OCI-LY3 (cell line): Measurements from ENCODE around the gene MRPS11.

Source experiments
- H2AFZ ChIP-seq: fragments of 200-600, 300-600 bp; shearing (Covaris generic); 2 replicates; pipeline ENCODE4 v1.6.0; 2014; ENCODE audit warnings: antibody characterized with exemption, low read depth, low read length
- H3K27ac ChIP-seq: fragments of 200-600, 300-600 bp; sonication (generic); 2 replicates; pipeline ENCODE4 v1.5.1; 2014; ENCODE audit warnings: mild to moderate bottlenecking, low read length, moderate library complexity, mixed read lengths
- H3K27me3 ChIP-seq: fragments of 200-600, 300-600 bp; sonication (generic); 2 replicates; pipeline ENCODE4 v1.6.1; 2014; ENCODE audit warnings: low read depth, low read length, mixed read lengths
- H3K36me3 ChIP-seq: fragments of 200-600, 300-600 bp; sonication (generic); replicated peaks from 2 replicates; pipeline ENCODE3; 2014; ENCODE audit warnings: low read depth, low read length, mixed read lengths
- H3K4me1 ChIP-seq: fragments of 300-600, 200-600 bp; sonication (generic); 2 replicates; pipeline ENCODE4 v1.6.1; 2014; ENCODE audit warnings: low read length, mixed read lengths
- H3K4me2 ChIP-seq: fragments of 200-600, 300-600 bp; sonication (generic); 2 replicates; pipeline ENCODE4 v1.6.1; 2014; ENCODE audit warnings: low read length, mixed read lengths
- H3K4me3 ChIP-seq: fragments of 300-600, 200-600 bp; sonication (generic); 2 replicates; pipeline ENCODE4 v1.5.1; 2014; ENCODE audit warnings: antibody characterized with exemption, mild to moderate bottlenecking, low read length, moderate library complexity
- H3K79me2 ChIP-seq: fragments of 300-600, 200-600 bp; shearing (Covaris generic); 2 replicates; pipeline ENCODE4 v1.6.1; 2014; ENCODE audit warnings: mild to moderate bottlenecking, low read length, mixed read lengths
- H3K9ac ChIP-seq: fragments of 300-600, 200-600 bp; shearing (Covaris generic); 2 replicates; pipeline ENCODE4 v1.6.0; 2014; ENCODE audit warnings: mild to moderate bottlenecking, low read length, moderate library complexity
- H3K9me3 ChIP-seq: fragments of 200-600, 300-600 bp; shearing (Covaris generic); 2 replicates; pipeline ENCODE4 v1.6.1; 2014; ENCODE audit warnings: low read length, mixed read lengths; ENCODE audit not compliant: insufficient read depth
- H4K20me1 ChIP-seq: fragments of 200-600, 300-600 bp; sonication (generic); 2 replicates; pipeline ENCODE4 v1.6.1; 2016; ENCODE audit warnings: low read length, mixed read lengths; ENCODE audit not compliant: insufficient read depth
- CTCF ChIP-seq: fragments of 200-600, 300-600 bp; sonication (generic); IDR thresholded peaks from 2 replicates; pipeline ENCODE4 v1.5.1; 2014; ENCODE audit warnings: antibody characterized with exemption, low read length, low read depth
- EZH2phosphoT487 ChIP-seq: fragments of 200-600 bp; shearing (Covaris generic); IDR thresholded peaks from 2 replicates; pipeline ENCODE4 v1.6.1; 2018; ENCODE audit warnings: antibody characterized with exemption, mixed run types, low read depth

MRPS11 gene

GRCh38 chr15:88467073-88467934 is at the start of gene MRPS11, which contains the start of gene MRPL46:
TSS of gene MRPS11 (plus strand) at chr15:88467708. CDS start at chr15:88467718, 10 bp downstream.
TSS of gene MRPL46 (minus strand) at chr15:88467388. CDS start at chr15:88467377, 11 bp downstream.
- H3K4me3 ChIP-seq: peak within 1 kb of the TSS; percentile 87

DNA sequence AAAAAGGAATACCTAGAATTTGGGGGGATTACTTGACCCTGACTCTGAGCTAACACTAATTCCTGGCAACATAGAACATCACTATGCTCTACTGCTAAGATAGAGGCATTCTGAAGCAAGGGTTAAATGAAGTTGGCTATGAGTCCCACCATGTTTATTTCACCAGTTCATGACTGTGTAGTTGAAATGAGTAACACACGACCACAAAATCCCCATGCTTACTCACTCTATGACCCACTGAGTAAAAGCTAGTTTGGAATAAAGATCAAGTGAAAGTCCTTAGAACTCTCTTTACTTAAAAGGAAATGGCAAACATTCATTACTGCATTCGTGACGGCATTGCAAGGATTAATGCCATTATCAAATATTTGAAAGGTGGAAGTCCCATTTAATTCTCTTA is 47.7 kb upstream of the MRPS11 start:
- Histone ChIP-seq H4K20me1 (no peaks in the 10 kb centered on the region), H3K4me2 (peak overlapping the region; percentile 47), H3K4me1 (peaks cover 18% of the 10 kb centered on the region), H3K36me3 (no peaks in the 10 kb centered on the region), H3K27ac (no peak overlapping the region), H3K27me3 (peaks cover 57% of the 10 kb centered on the region), H3K79me2 (no peaks in the 10 kb centered on the region), H2AFZ (no peak overlapping the region), H3K4me3 (no peak overlapping the region), H3K9me3 (no peaks in the 10 kb centered on the region; the same call in 1 of the 2 replicates), H3K9ac (no peak overlapping the region)
- TF ChIP-seq CTCF: no peak
- no peak for TF ChIP-seq EZH2phosphoT487

More at GRCh38 chr15:88467073-88467934, at the start of gene MRPS11, which contains the start of gene MRPL46:
- no peaks in the 10 kb centered on the region for H3K9me3 ChIP-seq
- peaks cover 67% of the 10 kb centered on the region for H3K79me2 ChIP-seq
- TF ChIP-seq CTCF (no peak), EZH2phosphoT487 (no peak)
- no peaks in the 10 kb centered on the region for H3K27me3 ChIP-seq
- H3K9ac ChIP-seq: peak within 1 kb of the TSS; percentile 95
- H3K36me3 ChIP-seq: peaks cover 49% of the 10 kb centered on the region
- H2AFZ ChIP-seq: peak within 1 kb of the TSS; percentile 61
- peak within 1 kb of the TSS; percentile 73 for H3K27ac ChIP-seq
- peaks cover 50% of the 10 kb centered on the region for H3K4me1 ChIP-seq
- H3K4me2 ChIP-seq: peak within 1 kb of the TSS; percentile 91
- peaks cover 8% of the 10 kb centered on the region; the same call in 1 of the 2 replicates for H4K20me1 ChIP-seq

DNA sequence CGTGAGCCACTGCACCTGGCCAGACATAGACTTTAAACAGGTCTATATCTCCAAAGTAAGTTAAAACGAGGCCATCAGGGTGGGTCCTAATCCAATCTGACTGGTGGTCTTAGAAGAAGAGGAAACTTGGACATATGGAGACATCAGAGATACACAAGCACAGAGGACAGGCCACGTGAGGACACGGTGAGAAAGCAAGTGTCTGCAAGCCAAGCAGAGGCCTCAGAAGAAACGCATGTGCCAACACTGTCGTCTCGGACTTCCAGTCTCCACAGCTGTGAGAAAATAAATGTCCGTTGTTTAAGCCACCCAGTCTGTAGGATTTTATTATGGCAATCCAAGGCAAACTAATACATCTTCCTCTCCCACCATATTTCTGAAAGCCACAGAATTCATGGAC is 44.2 kb upstream of the MRPS11 start:
- no peak overlapping the region for H3K9ac ChIP-seq
- no peaks in the 10 kb centered on the region for H3K79me2 ChIP-seq

More for the DNA sequence above, 44.2 kb upstream of the MRPS11 start:
- H3K27ac ChIP-seq: no peak overlapping the region
- no peak overlapping the region for H3K4me3 ChIP-seq
- no peak overlapping the region for H3K4me2 ChIP-seq
- TF ChIP-seq CTCF (no peak), EZH2phosphoT487 (no peak)
- H3K9me3 ChIP-seq: no peaks in the 10 kb centered on the region; the same call in 1 of the 2 replicates
- H3K4me1 ChIP-seq: peaks cover 18% of the 10 kb centered on the region
- H2AFZ ChIP-seq: no peak overlapping the region
- peaks cover 67% of the 10 kb centered on the region for H3K27me3 ChIP-seq
- no peaks in the 10 kb centered on the region for H3K36me3 ChIP-seq
- H4K20me1 ChIP-seq: no peaks in the 10 kb centered on the region
